Brain microvascular endothelial cell (primary cell): ENCODE measurements around the gene TNS1.
A peak's percentile ranks its signal among the peaks of the same experiment; 100 is the strongest.

ENCODE experiments used
- DNase-seq: peaks from one replicate; pipeline ENCODE4 v3.0.0-alpha.2; 2020
- H3K27ac ChIP-seq: fragments of 250-450 bp; sonication (Bioruptor Pico); 2 replicates; pipeline ENCODE4 v1.5.1; 2020; ENCODE audit warnings: mild to moderate bottlenecking, moderate library complexity
- H3K27me3 ChIP-seq: fragments of 250-450 bp; sonication (Bioruptor Pico); replicated peaks from 2 replicates; pipeline ENCODE4 v1.5.1; 2020; ENCODE audit warnings: mild to moderate bottlenecking
- H3K36me3 ChIP-seq: fragments of 250-450 bp; sonication (Bioruptor Pico); replicated peaks from 2 replicates; pipeline ENCODE4 v1.5.1; 2020; ENCODE audit warnings: mild to moderate bottlenecking
- H3K4me3 ChIP-seq: 2 replicates; pipeline ENCODE4 v1.5.1; 2011; ENCODE audit warnings: low read depth, mild to moderate bottlenecking, control low read depth, low read length, moderate library complexity
- CTCF ChIP-seq: IDR thresholded peaks from 2 replicates; pipeline ENCODE4 v1.5.1; 2011; ENCODE audit warnings: low read depth, mild to moderate bottlenecking, moderate library complexity, low read length, control low read depth, inconsistent platforms; ENCODE audit errors: missing control alignments
- in situ Hi-C: cut with HindIII; loops from 2 replicates; pipeline ENCODE4 v1.10.0; 2017; ENCODE audit warnings: low sequenced_read_pairs, low pct_ligation_motif_present

The TNS1 gene

GRCh38 chr2:217964275-217965161, 38.3 kb downstream of the TNS1 start:
- H3K27me3 ChIP-seq: no peaks in the 10 kb centered on the region
- H3K27ac ChIP-seq: peak overlapping the region; percentile 21
- in situ Hi-C loops: no loop called here
- no peak for DNase-seq
- no peaks in the 10 kb centered on the region for H3K36me3 ChIP-seq
- H3K4me3 ChIP-seq: no peak overlapping the region
- TF ChIP-seq CTCF: no peak

GRCh38 chr2:217960351-217960750, 42.4 kb downstream of the TNS1 start:
- Histone ChIP-seq H3K27ac (no peak overlapping the region), H3K4me3 (no peak overlapping the region), H3K36me3 (no peaks in the 10 kb centered on the region), H3K27me3 (no peaks in the 10 kb centered on the region)
- no peak for DNase-seq
- no peak for TF ChIP-seq CTCF
- in situ Hi-C loops: no loop called here

- no peak for DNase-seq
- H3K4me3 ChIP-seq: no peak overlapping the region
- no peak overlapping the region for H3K27ac ChIP-seq
- no peaks in the 10 kb centered on the region for H3K27me3 ChIP-seq
- H3K36me3 ChIP-seq: no peaks in the 10 kb centered on the region
- in situ Hi-C loops: no loop called here
- no peak for TF ChIP-seq CTCF
Observed at GRCh38 chr2:217959723-217960122, 43.1 kb downstream of the TNS1 start.

- Histone ChIP-seq H3K27me3 (no peaks in the 10 kb centered on the region), H3K36me3 (no peaks in the 10 kb centered on the region), H3K27ac (no peak overlapping the region), H3K4me3 (no peak overlapping the region)
- in situ Hi-C loops: no loop called here
- no peak for TF ChIP-seq CTCF
- no peak for DNase-seq
Observed at GRCh38 chr2:217958884-217959225, 43.9 kb downstream of the TNS1 start.

GRCh38 chr2:217958206-217958883, 44.5 kb downstream of the TNS1 start:
- DNase-seq: no peak

More at GRCh38 chr2:217958206-217958883, 44.5 kb downstream of the TNS1 start:
- H3K36me3 ChIP-seq: no peaks in the 10 kb centered on the region
- no peak overlapping the region for H3K4me3 ChIP-seq
- no peak overlapping the region for H3K27ac ChIP-seq
- H3K27me3 ChIP-seq: no peaks in the 10 kb centered on the region
- TF ChIP-seq CTCF: no peak
- in situ Hi-C loops: no loop called here
